ENCODE measurements around the gene FGF14.

GRCh38 chr13:101967216-101967615 lies 434.6 kb downstream of the FGF14 start:
- TF ChIP-seq CTCF (IDR thresholded peaks at IDR 0.05; ENCODE audit: low read depth, low read length) (no peak), EZH2phosphoT487 (IDR thresholded peaks at IDR 0.05; ENCODE audit: low read depth) (no peak)
